Activated CD8-positive, alpha-beta memory T cell treated with anti-CD3 and anti-CD28 coated beads for 36 hours (primary cell): ENCODE measurements around the gene KCNK3. TPM values are rescaled to one million over a fixed set of nuclear protein-coding genes. Genes with fewer than 3 reads are reported as not detected.

Experiments
- CTCF ChIA-PET: fragments of 350-600 bp; sonication (Branson Sonifier 250); formaldehyde crosslinking; loops from one replicate; lab custom pipeline; 2021; ENCODE audit warnings: antibody characterized with exemption; lab: Charles Lee
- POLR2A ChIA-PET: fragments of 350-600 bp; sonication (Branson Sonifier 250); formaldehyde crosslinking; loops from one replicate; lab custom pipeline; 2021; ENCODE audit warnings: antibody characterized with exemption; lab: Charles Lee
- total RNA-seq, 2 experiments: library from RNA; stranded (reverse); gene quantifications; one replicate each; pipeline ENCODE4 v1.2.3, GENCODE V29; 2021

Gene KCNK3
- total RNA-seq, 2 experiments from 2014 or later = not detected

DNA sequence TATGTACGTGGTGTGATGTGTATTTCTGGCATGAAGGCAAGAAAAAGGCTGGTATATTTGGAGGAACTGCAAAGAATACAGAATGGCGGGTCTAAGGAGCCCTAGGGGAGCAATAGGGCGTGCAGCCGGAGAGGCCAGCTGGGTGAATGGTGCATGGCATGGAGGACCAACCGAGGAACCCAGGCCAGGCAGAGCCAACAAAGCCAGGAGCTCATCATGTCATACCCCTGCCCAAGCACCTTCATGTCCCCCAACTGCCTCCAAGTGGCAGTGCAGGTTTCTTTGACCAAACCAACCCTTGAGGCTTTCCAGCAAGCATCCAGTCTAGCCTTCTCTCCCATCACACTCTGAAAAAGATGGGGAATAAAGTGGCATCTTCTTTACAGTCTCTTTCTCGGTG lies 8.9 kb upstream of the KCNK3 start:
- ChIA-PET POLR2A (no interaction called here), CTCF (no interaction called here)

DNA sequence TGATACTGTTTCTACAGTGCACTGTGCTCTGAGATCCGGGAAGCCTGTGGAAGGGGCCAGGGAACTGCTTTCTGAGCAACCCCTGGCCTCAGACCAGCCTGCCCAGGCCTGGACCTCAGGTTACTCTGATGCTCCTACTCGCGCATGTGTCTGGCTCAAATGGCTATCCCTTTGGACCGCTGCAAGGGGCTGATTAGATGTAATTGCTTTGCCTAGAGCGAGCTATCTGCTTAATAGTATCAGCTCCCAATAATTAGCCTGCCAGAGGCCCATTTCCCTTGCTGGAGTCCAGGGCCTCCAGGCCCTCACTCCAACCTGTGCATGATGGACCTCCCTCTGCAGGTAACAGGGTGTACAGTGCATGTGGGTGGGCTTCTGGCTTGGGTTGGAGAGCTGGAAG lies 7.2 kb upstream of the KCNK3 start:
- POLR2A ChIA-PET = no interaction called here

DNA sequence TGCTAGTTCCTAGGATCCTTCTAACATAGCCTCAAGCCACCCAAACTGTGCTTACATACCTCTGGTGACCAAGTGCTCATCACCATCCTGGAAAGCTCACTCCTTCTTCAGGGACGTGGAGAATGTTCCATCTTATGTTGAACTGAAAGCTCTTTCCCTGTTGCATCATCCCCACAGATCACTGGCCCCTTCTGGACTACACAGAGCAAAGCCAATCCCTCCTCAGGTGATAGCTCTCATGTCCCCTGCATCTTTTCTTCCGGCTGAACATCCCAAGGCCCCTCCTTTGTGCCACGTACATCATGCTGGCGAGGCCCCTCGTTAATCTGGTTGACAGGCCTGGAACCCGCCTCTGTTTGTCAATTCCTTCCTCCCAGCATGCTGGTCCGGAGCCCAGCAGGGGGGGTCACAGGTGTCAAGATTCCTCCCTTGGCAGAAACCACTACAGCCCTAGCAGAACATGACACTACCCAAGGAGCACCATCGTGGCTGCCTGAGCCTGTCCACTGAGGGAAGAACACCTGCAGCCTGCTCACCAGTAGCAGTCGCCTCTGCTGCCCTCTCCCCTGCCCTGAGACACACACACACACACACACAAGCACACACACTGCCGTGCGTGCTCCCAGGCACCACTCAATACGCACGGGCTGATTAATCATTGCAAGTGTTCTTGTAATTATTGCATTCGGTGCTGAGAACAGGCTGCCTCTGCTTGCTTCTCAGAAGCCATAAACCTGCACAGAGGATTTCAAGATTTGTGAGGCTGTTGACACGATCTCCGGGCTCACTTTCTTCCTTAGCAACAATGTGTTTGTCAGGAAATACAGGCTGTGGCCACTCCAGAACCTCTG lies 6.3 kb upstream of the KCNK3 start:
- CTCF ChIA-PET = no interaction called here
- POLR2A ChIA-PET = no interaction called here

More for the DNA sequence above, 7.2 kb upstream of the KCNK3 start:
- CTCF ChIA-PET = no interaction called here

DNA sequence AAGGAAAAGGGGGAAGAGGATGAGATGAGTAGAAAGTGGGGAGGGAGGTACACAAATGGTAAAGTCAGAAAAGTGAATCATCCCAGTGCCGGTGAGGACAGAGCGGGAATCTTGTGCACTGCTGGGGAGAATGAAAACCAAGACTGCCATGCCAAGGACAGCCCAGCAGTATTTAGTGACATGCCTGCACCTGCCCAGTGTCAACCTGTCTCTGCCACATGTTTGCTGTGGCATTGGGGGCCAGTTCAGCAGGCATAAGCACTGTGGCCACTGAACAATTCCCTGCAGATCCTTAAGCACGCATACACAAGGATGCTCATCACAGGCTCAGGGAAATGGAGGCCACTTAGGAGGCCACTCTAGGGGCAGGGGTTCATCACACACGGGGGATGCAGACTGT lies 5.2 kb upstream of the KCNK3 start:
- ChIA-PET POLR2A (no interaction called here), CTCF (no interaction called here)

DNA sequence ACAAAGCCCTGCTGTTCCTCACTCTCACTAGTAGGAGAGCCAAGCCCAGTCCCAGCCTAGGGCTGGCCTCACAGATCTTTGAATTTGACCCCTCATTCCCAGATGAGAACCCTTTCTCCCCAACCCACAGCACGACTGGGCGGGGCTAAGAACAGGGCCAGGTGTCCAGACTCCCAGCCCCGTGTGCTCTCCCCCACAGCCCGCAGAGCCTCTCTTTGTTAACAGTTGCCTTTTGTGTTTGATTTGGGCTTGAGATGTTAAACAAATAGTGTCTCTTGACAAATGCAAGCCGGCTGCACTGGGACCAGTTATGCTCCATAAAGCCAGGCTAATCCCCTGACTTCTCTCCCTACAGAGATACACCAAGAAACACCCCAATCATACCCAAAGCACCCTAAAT lies 4.7 kb upstream of the KCNK3 start:
- ChIA-PET POLR2A (no interaction called here), CTCF (no interaction called here)

DNA sequence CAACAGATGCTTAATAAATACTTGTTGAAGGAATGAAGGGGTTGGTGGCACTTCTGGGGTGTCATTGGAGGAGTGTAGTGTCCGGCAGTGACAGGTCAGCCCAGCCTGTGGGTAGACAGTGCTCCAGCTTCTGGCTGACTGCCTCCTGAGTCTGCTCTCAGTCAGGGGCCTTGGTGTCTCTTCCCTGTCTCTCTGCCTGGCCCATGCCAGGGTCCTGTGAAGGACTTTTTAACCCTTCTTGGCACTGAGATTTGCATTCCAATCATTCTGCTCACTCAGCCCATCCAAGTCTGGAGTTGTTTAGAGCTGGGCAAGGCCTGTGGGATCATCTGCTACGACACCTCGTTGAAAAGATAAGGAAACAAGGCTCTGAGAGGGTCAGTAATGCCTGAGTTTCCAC lies 1.4 kb upstream of the KCNK3 start:
- CTCF ChIA-PET = no interaction called here
- POLR2A ChIA-PET = no interaction called here

DNA sequence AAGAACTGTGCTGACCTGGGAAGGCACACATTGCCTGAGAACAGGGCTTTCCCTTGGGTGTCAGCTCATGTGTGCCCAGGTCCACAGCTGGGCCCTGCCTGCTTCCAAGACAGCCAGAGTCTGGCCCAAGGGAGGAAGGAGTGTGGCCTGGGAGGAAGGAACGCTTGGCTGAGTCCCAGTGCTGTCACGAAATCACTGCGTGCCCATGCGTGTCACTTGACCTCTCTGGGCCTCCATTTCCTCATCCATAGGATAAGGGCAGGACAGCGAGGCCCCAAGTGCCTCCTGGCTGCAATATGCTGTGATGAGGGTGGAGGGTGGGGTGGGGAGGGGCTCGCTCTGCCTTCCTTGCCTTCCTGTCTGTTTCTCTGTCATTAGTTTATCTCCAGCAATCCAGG lies 642 bp upstream of the KCNK3 start:
- ChIA-PET CTCF (interaction anchor here (1.4 kb wide), 1 partner anchor 54 kb away, joined by 3 read pairs; no protein-coding TSS in a partner anchor), POLR2A (interaction anchor here (0.6 kb wide), 1 partner anchor 1584 kb away, joined by 3 read pairs; no protein-coding TSS in a partner anchor)

DNA sequence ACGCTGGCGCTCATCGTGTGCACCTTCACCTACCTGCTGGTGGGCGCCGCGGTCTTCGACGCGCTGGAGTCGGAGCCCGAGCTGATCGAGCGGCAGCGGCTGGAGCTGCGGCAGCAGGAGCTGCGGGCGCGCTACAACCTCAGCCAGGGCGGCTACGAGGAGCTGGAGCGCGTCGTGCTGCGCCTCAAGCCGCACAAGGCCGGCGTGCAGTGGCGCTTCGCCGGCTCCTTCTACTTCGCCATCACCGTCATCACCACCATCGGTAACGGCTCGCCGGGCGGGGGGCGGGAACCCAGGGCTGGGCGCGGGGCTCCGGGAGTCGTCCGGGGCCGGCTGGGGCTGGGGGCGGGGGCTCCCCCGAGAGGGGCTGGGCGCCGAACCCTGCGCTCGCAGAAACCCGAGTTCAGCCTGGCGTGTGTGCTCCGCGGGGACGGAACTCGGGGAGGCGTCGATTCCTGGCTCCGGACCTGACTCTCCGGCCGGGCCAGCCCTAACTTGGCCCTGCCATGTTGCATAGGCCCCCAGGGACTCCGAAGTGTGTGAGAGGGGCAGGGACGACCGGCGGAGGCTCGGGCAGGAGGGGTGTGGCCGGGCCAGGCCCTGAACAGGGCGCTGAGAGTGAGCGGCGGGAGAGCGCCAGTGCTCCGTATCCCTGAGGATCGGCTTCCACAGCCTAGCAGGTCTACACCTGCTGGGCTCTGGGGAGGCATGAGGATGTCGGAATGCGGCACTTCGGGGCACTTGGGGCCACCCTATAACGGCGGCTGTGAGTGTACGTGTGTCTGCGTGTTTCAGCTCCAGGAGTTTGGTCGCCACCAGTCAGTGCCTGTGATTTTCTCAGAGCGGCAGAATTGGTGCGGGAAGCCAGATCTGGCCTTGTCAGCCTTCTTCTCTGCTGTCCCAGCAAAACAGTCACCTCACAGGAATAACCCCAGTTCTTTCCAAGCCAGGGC lies 651 bp downstream of the KCNK3 start:
- ChIA-PET CTCF (interaction anchor here (1.4 kb wide), 1 partner anchor 53 kb away, joined by 3 read pairs; no protein-coding TSS in a partner anchor), POLR2A (no interaction called here)

DNA sequence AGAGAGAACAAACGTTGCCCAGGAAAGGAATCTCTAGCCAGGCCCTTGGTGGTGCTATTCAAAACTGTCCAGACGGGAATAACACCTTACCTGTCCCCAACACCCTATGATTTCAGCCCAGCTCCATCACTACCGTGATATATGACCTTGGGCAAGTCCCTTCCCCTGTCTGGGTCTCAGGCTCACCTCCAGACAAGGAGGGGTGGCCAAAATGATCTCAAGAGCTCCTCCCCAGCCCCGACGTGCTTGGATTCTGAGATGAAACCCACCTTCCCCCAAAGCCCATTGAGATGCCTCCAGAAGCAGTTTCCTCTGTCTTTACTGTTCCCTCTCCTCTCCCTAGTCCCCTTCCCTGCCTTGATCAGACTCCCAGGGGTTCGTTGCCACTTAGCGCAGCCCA lies 1.5 kb downstream of the KCNK3 start:
- CTCF ChIA-PET = no interaction called here
- POLR2A ChIA-PET = no interaction called here

DNA sequence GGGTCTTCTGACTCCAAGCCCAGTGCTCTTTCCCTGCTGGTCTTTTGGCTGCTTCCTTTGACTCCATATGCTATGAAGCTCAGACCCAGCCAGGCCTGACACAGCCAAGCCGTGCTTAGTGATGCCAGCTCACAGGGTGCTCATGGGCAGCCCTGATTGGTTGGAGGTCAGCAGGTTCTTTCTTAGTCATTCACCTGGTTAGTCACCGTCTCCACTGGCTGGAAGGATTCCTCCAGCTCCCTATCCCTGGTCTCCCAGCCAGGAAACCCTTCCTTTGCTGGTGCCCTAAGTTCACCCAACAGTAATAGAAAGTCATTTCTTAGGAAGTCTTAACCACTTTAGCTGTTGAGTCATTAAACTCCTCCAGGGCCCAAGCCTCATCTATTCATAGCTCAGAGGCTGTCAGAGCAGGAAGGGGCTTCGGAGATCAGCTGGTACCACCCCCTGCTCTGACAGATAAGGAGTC lies 3.9 kb downstream of the KCNK3 start:
- CTCF ChIA-PET = interaction anchor here (0.6 kb wide), 1 partner anchor 214 kb away, joined by 3 read pairs; no protein-coding TSS in a partner anchor
- POLR2A ChIA-PET = no interaction called here

DNA sequence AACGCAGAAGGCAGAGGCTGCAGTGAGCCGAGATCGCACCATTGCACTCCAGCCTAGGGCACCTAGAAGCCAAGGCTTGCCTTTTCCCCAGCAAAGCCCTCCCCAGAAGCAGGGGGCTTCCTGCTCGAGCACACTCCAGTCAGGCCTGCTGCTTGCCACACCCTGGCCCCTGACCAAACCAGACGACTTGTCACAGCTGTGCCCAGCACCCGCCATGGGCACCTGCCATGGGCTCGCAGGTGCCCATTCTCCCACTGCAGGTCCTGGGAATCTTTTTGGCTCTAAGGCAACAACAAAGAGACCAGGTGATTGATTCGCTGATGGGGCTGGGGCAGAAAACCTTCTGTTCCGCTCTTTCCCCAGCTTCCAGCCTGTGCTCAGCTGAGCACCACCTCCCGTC lies 4.9 kb downstream of the KCNK3 start:
- CTCF ChIA-PET = no interaction called here
- POLR2A ChIA-PET = no interaction called here

DNA sequence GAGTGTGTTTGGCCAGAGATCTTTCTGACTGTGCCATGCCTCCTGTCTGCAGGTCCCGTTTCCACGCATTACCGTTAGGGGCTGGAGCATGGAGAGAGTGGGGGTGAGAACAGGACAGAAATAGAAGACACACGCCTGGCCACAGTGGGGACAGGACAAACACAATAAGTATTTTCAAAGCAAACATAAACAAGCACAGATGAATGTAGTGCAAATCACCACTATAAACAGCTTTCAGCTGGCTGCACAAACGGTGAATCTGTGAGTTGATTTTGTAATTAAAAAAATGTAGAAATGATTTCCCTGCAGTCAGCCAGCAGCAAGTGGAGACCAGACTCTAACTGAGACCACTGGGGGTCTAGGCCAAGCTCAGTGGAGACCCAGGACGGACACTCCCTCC lies 6.8 kb downstream of the KCNK3 start:
- ChIA-PET CTCF (no interaction called here), POLR2A (no interaction called here)

DNA sequence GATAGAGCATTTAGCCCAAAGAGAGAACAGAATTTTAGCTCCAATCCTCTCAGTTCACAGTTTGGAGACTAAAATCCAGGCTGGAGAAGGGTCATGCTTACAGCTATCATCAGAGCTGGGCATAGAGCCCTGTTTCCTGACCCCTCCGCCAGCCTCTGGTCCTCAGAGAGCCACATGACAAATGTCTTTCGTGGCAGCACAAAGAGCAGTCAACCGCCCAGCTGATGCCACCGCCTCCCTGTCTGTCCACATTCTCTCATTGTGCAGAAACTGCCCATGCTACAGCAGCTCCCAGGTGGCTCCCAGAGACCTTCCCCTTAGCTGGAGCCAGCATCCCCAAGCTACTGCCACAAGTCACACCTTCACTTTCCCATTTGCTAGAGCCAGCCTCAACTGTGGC lies 7.6 kb downstream of the KCNK3 start:
- ChIA-PET POLR2A (no interaction called here), CTCF (no interaction called here)

DNA sequence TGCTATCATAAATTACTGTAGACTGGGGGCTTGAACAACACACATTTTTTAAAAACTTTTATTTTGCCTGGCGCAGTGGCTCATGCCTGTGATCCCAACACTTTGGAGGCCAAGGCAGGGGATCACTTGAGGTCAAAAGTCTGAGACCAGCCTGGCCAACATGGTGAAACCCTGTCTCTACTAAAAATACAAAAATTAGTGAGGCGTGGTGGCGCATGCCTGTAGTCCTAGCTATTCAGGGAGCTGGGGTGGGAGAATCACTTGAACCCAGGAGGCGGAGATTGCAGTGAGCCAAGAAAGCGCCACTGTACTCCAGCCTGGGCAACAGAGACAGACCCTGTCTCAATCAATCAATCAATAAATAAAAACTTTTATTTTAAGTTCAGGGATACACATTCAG lies 9.1 kb downstream of the KCNK3 start:
- ChIA-PET POLR2A (no interaction called here), CTCF (no interaction called here)

DNA sequence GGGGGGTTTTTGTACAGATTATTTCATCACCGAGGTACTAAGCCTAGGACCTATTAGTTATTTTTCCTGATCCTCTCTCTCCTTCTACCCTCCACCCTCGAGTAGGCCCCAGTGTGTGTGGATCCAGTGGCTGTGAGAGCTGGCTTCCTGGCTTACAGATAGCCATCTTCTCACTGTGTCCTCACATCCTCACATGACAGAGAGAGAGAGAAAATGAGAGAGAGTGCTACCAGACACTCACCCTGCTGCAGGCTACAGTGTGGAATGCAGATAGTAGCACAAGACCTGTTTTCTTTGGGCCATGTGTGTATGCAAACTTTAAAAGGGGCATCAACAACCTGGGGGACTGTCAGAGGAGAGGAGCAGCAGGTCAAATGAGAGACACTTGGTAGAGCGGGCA lies 9.5 kb downstream of the KCNK3 start:
- POLR2A ChIA-PET = no interaction called here
- CTCF ChIA-PET = no interaction called here

DNA sequence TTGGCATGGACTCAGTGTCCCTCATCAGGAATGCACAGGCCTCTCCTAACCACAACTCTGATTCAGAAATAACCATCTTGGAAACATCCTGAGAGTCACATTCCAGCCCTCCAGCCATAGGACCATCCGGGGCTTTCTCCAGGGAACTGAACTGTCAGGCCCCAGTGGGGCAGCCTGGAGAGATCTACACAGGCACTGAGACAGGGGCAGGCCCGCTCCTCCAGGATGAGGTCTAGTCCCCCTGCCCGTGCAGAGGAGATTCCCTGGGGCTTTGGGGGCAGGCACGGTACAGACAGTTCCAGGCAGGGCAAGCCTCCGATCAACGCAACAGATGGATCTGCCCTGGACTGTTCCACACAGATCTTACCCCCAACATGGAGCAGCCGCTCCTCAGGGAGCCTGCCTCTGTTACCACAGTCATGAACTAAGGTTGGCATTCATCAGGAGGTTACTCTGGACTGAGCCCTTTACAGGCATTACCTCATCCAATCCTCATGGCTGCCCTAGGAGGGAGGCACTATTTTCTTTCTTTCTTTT lies 12.0 kb downstream of the KCNK3 start:
- ChIA-PET CTCF (no interaction called here), POLR2A (no interaction called here)

DNA sequence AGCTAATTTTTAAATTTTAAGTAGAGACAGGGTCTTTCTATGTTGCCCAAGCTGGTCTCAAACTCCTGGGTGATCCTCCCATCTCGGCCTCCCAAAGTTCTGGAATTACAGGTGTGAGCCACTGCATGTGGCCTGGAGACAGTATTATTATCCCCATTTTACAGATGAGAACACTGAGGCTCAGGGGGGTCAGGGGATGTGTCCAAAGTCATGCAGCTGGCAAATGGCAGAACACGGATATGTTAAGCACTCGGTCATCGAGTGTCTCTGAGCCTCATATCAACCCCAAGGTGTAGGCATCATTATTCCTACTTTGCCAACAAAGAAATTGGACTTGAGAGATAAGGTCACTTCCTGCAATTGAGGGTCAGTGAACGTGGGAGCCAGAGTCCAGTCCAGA lies 12.6 kb downstream of the KCNK3 start:
- ChIA-PET CTCF (no interaction called here), POLR2A (no interaction called here)

DNA sequence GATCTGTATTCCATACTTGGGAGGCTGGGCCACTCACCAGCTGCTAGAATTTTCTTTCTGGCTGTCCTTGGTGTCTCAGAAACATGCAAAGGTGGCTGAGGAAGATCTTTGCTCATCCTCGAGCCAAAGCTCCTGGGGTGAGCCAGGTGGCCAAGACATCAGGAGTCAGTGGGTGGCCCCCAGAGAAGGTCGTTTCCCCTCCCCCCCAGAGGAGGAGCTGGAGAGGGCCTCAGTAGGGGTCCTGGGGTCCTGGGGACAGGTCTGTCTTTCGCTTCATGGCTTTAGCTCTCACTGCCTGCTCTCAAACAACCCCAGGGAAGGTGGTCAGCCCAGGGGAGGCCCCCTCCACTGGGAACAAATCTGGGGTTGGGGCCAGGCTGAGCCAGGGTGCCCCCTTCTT lies 13.6 kb downstream of the KCNK3 start:
- ChIA-PET POLR2A (no interaction called here), CTCF (no interaction called here)

DNA sequence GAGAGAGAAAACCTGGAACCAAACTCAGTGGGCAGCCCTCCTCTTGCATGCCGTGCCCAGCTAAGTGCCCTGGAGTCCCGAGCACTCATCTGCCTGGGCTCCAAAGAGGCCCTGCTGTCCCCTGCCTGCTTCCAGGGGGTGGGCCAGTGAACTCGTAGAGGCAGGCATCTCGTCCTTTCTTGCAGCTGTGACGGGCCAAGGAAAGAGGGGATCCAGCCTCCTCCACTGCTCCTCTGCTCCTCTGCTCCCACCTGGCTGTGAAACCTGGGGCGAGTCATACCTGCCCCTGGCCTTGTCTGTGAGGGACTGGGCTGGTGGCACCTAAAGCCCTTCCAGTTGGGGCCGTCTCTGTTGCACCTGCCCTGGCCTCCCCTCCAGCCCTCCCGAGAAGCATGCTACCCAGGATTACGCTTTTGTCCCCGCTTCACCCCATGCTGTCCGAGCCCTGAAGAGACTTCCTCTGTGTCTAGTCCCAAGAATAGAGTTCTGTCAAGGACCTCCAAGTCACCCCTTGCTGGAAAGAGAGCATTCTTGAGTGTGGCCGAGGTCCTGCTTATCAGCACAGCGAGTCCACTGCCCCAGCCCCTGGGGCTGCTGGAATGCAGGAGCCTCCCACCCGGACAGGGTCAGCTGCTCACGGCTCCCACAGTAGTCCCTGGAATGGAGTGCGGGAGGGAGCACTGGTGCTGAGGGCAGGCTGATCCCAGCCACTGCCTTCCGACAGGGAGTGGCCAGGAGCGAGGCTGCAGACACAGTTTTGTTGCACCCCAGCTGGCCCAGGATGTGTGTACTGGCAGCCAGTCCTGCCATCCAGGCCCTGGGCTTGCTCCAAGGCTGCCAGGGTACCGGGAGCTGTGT lies 14.3 kb downstream of the KCNK3 start:
- CTCF ChIA-PET = no interaction called here
- POLR2A ChIA-PET = no interaction called here
